Lung microvascular endothelial cell (primary cell): Measurements from ENCODE around the gene CRAT. TPM values are rescaled to one million over a fixed set of nuclear protein-coding genes. Genes with fewer than 3 reads are reported as not detected.

Source experiments
- DNase-seq, 2 donors: peaks; one replicate each; pipeline versions ENCODE4 v3.0.0 to v3.0.0-alpha.2; 2010; ENCODE audit warnings: low read depth in 2 of 2
- total RNA-seq: library from RNA; depleted of rRNA; stranded (reverse); fragments of >200 nt; gene quantifications from 2 replicates; pipeline ENCODE4 v1.2.1, GENCODE V29; 2014

CRAT gene
- 24.2 and 25.6 TPM in 2 replicates for total RNA-seq

DNA sequence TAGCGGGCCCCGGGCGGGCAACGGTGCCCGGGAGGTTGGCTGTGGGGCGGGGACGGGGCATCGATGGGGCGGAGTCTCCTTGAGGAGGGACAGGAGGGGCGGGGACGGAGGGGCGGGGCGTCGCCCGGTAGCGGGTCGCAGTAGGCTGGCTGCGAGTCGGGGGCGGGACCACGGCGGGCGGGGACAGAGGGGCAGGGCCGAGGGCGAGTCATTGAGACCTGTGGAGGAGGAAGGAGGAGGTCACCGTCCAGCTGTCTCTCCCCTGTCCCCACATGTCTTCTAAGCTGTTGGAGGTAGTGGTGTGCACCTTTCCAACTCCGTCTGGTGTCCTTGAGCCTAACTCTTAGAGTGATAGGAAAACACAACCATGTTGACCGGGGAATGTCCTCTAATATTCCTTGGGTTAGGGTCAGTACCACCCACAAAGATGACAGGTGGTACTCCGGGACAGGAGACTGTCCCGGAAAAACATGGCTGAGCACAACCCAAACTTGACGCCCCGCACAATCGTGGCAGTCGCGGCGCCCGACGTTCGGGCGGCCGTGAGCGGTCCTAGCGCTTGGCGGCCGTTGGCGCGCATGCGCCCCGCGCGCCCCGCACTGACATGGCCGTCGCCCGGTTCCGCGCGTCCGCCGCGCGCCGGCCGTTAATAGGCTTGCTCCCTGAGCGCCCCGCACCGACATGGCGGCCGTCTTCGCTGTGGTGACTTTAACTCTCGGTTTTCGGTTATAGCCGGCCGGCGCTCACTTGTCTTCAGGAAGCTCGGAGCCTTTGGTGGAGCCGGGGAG is at the start of gene CRAT, which contains the start of gene PTPA:
CRAT (minus strand) TSS at position 54 of the 788 bp plus-strand sequence. CDS start 284 bp downstream, outside the sequence.
PTPA (plus strand) TSS at position 676 of the 788 bp plus-strand sequence. CDS start 186 bp downstream, outside the sequence.
- DNase-seq, result peak; percentile 96 to 97

DNA sequence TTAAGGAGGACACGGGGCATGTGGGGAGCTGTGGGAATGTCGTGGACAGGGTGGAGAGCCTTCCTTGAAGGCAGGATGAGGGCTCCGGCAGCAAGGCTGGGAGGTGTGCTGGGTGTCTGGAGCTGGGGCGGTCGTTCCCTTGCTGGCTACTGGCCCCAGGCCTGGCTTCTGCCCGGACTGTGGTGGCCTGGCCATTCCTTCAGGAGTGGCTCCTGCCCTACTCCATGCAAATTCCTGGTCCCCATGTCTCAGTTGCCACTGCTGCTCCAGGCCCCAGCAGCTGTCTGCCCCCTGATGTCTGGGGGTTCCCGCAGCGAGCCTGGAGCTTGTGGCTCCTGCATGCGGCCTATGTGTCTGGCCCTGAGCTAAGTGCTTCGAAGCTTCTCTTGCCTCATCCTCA is 45.6 kb upstream of the CRAT start:
- DNase-seq, result no peak

DNA sequence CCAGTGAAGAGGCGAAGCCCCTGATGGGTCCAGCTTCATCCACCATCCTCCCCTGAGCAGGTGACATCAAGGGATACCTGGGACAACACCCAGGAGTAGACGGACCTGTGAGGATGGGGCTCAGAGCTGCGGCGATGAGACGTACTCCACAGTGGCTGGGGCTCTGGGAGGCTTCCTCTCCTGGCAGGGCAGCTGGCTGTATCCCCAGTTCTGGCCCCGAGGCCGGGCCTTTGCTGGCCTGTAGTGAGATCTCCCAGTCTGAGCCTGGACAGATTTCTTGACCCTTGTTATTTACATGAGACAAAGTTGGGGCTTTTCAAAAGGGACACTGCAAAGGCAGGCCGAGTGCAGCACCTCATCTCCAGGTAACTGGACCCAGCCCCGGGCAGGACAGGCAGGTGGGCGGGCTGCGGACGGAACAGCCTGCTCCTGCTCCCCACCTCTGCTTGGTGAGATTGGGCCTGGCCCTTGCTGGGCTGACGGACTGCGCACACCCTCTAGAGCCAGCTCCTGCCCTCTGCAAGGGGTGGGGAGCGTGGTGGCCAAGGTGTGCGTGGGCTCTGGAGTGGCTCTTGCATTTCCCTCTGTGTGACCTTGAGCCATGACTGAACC is 44.4 kb upstream of the CRAT start:
- DNase-seq, result no peak

GRCh38 chr9:129151469-129151868 is 40.9 kb upstream of the CRAT start:
- DNase-seq, result no peak

DNA sequence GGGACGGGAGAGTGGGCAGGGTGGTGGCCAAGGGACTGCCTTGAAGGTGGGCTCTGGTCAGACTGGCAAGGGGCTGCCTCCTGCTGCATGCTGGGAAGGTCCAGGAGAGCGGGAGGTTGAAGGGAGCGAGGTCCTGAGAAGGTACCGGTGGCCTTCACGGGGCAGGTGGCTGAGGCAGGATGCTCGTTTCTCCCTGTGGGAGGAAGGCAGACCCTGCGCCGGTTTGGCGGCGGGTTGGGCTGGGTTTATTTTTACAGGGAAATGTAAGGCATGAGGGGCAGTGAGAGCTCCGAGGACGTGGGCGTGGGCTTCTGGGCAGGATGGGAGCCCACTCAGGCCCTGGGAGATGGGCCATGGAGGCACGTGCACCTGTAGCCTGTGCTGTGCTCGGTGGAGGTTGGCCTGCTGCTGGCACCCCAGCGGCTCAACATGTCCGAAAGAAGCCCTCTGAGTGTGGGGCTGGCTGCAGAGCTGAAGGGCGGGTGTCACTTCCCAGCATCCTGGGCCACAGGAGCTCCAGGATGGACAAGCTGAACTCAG is 40.1 kb upstream of the CRAT start:
- DNase-seq, result no peak

DNA sequence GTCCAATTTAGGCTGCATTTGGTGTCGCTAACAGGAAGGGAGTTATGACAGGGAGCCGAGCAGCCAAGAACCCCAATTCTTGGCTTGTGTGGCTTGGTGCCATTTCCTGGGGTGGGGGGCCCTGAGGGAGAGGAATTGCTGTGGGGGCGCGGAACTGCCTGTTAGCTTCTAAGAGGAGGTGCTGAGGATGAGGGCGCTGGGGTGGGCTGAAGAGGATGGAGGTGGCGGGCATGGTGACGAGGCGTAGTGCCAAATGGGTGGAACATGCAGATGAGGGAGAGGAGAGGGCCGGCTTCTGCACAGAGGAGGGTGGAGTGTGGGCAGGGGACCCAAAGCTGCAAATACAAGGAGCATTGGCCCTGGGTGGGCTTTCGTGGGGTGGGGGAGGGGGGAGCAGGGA is 39.5 kb upstream of the CRAT start:
- no peak for DNase-seq

DNA sequence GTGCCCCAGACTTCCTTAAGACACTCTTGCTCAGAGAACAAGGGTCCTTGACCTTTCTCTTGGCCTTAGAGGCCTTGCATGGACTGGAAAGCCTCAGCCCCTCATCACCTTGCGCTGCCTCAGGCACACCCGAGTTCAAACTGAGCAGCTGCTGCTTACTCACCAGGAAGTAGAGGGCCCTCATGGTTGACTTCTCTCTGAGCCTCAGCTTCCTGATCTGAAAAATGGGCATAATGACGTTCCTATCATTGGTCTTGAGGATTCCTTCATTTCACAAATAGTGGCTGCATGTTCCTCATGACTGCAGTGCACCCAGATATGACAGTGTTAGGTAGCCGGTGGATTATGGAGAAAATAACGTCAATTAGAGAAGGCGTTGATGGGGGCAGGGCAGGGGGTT is 38.8 kb upstream of the CRAT start:
- DNase-seq, result no peak

DNA sequence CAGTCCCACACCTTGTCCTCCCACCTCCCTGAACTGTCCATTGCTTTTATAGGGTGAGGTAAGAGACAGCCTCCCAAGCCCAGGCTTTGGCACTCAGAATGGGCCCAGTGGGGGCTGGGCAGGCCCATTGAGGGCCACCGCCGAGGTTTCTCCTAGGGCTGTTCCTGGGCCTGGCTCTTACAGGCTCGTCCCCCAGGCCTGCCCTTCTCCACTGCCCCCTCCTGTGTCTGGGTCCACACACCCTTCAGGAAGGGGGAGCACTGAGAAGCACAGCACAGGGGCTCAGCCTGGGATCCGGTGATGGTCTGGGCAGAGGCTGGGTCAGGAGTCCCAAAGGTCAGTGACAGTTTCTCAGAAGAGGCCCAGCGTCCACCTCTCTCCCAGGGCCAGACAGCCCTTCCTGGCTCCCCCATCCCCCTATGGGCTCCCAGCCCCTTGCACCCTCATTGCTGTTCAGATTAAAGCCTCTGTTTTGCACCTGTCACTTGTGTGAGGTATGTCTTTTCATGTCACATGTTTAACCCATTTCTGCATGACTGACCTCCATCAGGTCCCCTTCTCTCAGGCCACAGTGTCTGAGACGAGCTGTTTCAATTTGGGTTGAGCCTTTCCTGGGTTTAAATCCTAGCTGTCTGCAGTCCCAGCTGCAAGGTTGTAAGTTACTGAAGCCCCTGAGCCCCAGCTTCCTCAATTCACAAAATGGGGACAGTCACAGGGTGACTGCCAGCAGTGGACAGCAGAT is 38.0 kb upstream of the CRAT start:
- no peak for DNase-seq

DNA sequence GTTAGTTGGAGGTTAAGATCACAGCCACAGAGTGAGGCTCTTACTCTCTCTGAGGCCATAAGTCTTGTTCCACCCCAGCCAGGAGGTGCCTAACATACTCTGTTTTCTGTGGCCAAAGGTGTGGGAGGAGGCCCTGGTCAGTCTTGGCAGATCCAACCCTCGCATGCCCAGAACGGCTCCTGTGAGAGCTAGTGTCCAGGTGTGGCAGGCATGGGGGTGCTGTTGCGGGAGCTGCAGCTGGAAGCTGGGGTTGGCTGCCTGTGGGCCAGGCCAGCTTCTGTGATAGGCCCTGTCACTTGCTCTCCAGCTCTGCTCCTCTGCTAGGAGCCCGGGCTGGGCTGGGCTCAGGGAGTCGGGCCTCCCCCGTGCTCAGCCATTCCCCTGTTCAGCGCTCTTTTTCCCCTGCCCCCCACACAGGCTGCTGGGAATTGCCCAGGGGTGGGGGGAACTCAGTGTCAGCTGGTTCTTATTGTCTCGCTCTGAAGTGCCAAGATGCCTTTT is 35.9 kb upstream of the CRAT start:
- peak in 1 of 2 donors; percentile 29 for DNase-seq

DNA sequence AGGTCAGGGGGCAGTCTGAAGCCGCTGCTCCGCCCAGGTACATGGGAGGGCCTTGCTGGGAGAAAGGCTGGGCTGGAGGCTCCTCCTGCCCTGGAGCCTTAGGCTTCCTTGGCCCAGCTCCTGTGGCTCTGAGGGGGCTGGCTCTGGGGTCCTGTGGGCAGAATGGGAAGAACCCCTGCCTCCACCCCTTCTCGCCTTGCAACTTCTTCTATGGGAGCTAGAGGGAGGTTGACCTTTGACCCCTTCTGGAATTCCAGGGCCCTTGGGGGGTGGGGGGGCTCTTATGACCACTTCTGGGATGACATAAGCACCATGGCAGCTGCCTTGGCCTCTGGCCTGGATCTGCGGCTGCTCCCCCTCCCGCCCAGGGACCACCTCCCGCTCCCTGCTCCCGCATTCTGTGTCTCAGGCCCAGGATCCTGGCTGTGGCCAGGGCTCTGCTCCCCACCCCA is 35.3 kb upstream of the CRAT start:
- DNase-seq, result peak in 1 of 2 donors; percentile 66

DNA sequence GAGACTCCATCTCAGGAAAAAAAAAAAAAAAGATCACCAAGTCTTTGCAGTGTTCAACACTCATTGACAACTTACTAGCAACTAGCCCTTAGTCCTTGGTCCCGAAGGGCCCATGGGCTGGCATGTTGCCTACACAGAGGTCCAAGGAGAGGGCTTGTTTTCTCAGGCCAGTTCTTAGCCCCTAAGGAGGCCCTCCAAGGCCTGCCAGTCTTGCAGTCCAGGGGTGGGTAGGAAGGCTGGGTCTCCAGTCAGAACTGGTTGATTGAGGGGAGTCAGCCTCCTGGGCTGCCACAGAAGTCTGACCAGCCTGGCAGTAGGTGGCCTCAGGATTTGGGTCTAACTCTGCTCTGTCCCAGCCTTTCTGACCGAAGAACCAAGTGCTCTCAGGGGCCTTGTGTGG is 34.7 kb upstream of the CRAT start:
- DNase-seq, result no peak

- DNase-seq, result peak; percentile 93 to 95
Measured at GRCh38 chr9:129143031-129143927, 32.7 kb upstream of the CRAT start.

GRCh38 chr9:129142138-129142935 is 31.7 kb upstream of the CRAT start:
- no peak for DNase-seq

DNA sequence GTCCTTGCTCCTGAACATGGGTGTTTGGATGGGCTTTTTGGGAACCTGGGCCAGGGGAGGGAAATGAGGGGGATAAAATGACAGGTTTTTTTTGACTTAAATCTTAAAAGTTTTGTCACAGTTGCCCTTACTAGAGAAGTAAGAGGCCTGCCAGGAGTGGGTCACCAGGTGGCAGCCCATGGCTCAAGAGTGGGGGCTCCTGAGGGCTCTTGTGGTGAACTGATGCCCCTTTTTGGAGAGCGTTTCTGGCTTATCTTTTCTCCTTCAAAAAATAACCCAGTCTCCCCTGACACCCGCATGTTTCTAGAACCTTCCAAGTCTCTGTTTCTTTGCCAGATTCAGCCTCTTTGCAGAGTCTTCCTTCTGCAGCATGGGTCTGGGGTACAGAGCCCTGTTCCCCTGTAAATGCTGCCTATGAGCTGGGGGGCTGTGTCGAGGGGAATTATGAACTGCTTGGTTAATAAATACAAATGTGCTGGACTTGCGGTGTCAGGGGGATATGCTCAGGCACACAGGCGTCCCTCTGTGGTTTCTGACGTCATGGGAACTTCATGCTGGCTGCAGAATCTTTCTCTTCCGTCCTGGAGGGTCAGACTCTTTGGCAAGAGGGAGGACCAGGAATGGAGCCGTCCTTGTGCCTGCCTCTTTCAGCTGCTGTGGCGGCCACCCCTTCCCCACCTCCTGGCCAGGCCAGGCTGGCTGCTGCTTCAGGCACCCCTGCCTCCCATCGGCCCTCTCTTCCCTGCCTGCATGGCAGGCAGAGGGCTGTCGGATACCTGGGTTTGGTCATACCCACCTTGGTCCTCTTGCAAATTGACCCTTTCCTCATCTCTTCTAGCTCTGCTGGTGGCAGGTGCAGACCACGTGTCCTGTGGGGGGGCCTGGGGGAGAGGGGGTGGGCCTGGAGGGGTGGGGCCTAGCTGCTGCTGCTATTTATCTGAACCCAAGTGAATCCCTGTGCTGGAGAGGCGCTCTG is 30.8 kb upstream of the CRAT start:
- DNase-seq, result peak; percentile 85 to 91

DNA sequence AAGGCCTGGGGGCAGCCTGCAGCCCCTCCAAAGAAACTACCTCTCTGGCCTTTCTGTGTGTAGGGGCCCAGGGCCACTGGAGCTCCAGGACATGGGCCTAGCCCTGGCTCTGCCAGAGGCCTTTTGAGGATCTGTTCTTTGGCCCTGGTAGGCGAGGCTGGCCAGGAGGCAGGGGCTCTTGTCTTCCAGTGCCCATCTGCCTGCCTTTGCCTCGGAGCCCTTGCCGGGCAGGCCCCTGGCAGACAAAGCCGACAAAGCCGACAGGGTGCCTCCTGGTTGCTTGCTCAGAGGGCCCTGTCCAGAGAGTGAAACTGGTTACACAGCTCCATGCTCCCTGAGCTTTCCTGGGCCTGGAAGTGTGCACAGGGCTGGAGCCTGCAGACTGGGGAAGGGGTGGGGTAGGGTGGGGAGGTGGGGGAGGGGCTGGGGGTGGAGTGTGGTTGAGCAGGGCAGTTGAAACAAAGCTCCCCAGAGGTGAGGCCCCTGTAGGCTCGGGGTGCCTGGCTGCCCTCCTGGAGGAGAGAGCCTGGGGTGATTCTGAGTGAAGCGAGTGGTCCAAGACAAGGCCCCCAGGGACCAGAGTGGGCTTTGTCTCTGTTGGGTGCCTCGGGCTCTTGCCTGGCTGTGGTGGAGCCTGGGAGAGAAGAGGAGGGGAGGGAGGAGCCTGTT is 29.9 kb upstream of the CRAT start:
- DNase-seq, result peak; percentile 53 to 60

DNA sequence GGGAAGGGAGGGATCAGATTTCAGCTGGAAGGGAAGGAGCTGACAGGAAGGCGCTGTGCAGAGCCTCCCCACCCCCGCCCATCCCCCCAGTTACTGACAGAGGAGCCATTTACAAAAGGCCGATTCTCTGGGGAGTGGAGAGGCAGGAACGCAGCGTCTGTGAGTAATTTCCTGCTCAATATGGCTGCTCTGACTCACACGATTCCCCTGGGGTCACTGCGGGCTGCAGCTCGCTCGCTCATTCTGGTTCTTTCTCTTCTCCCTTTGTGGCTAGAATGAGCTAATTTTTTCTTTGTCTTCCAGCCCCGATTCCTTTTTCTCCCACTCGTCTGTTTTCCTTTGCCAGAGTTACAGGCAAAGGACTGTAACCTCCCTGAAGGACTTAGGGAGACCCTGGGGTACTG is 29.4 kb upstream of the CRAT start:
- DNase-seq, result peak; percentile 99 to 100

DNA sequence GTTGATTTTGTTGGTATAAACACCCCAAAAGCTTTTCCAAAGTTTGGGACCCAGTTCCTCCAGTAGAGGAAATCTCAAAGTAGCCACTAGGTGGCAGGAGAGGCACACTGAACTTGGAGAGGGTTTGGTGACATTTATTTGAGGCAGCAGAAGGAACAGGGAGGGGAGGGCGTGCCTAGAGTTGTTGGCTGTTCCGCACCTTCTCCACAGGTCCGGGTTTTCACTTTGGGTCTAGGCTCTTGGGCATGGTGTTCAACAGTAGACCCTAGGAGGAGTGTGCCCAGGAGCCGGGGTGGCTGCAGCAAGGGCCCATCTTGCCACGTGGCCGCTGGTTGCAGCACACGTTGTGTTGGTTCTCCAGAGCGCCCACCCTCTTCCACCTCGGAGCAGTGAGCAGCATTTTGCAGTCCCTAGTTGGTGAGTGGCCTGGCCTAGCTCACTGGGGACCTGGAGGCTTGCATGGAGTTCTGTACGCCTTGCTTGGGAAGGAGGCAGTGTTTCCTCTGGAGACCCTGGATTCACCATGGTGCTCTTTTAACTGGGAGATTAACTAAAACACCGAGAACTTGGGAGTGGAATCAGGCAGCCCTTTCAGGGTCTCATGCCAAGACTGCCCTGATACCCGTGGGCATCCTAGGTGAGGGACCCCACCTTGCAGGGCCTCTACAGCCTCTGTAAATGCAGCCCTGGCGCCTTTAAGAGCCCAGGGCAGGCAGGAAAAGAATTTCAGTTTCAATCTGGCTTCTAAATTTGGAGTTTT is 28.8 kb upstream of the CRAT start:
- DNase-seq, result peak; percentile 85 to 93
